Hindlimb muscle (tissue), 1 donor: ENCODE results near the gene CPXM2. TPM values are rescaled to one million over a fixed set of nuclear protein-coding genes. Genes with fewer than 3 reads are reported as not detected.

Experiments
- DNase-seq: peaks from one replicate; pipeline ENCODE4 v3.0.0-alpha.2; 2013
- polyA plus RNA-seq: library from polyadenylated mRNA; unstranded; fragments of 120-200 nt; gene quantifications from one replicate; pipeline ENCODE4 v1.2.1, GENCODE V29; 2013; ENCODE audit not compliant: insufficient read length

CPXM2 gene
- polyA plus RNA-seq, 1 donor, result 0.97 TPM

DNA sequence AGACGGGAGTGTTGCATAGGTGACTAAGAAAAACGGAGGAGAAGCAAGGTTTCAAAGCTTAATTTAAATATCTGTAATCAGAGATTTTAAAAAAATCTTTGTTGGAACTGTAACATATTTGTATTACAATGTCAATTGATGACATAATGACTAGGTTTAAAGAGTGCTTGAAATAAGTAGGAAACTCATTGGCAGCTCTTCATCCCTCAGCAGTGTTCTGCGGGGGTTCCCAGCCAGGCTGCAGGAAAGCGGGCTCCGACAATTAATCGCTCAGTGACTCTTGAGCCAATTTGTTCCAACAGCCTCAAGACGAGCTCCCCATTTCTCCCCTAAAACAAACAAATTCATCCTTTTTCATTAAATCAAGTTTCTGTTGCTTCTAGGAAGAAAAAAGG is 22.6 kb downstream of the CPXM2 start:
- no peak for DNase-seq

- no peak for DNase-seq
Measured at GRCh38 chr10:123868038-123869019, 23.3 kb downstream of the CPXM2 start.

DNA sequence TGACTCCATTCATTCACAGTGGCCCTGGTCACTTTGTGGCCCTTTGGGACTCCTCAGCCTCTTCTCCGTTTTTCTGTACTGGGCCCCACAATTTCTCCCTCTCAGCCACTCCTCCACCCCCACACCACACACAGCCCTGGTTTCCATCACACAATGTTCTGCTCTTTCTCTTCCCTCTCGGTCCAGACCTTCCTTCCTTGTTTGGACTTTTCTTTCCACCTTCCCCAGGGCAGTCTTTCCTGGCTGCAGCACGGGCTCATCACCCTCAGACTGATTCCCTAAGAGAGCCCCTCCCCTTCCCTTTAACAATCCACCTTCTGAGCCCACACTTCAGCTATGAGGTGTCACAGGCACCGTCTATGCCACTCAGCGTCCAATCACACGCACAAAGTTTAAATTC is 25.7 kb downstream of the CPXM2 start:
- no peak for DNase-seq

DNA sequence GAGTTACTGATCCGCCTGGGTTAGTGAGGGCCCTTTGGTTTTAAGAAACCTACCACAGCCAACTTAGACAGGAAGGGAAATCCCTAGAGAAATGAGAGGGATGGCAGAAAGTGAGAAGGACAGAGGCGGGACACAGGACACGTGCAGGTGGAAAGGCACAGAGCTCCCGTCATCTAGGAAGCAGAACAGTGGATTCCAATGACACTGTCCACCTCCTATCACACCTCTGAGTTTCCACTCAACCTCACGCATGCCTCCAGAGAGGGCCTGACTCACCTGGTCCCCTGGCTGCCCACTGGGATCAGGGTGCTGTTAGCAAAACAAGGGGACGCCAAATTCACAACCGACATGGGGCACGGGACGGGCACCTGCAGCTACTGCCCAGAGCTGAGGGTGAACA is 26.3 kb downstream of the CPXM2 start:
- no peak for DNase-seq

DNA sequence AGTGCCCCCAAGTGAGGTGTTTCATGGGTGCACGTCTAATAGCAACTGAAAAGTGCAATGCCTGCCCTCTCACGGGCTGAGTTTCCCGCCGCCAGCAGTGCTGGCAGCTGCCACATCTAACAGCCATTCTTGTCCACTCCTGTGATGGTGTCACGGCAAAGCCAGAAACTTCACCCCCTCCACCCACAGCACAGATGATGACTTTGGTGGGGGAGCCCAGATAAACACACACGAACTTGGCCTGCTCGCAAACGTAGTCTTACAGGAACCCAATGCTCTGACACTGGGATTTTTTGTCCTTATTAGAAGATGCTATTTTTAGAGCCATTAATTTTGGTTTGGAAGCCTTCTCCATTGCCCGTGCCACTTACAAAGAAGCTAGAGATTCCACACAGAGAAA is 26.7 kb downstream of the CPXM2 start:
- no peak for DNase-seq

- DNase-seq, result no peak
Measured at GRCh38 chr10:123863721-123864482, 27.7 kb downstream of the CPXM2 start.

GRCh38 chr10:123863183-123863575 is 28.4 kb downstream of the CPXM2 start:
- no peak for DNase-seq

- no peak for DNase-seq
Measured at GRCh38 chr10:123862421-123863182, 29.0 kb downstream of the CPXM2 start.

DNA sequence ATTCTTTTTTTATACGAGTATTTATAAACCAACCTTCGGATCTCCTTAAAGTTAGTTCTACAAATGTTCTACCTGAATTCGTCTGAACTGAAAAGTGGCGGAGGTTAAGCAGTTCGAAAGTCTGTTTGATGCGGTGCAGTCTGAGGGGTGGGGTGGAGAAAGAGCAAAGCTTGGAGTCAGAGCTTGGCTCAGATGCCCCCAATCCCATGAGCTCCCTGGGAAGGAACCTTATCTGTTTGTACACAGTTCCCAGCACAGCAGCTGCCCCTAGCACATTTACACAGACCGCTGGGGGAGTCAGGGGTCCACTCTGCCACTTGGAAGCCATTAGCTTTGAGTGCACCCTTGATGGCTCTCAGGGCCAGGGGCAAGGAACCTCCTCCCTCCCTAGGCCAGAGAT is 30.8 kb downstream of the CPXM2 start:
- no peak for DNase-seq

DNA sequence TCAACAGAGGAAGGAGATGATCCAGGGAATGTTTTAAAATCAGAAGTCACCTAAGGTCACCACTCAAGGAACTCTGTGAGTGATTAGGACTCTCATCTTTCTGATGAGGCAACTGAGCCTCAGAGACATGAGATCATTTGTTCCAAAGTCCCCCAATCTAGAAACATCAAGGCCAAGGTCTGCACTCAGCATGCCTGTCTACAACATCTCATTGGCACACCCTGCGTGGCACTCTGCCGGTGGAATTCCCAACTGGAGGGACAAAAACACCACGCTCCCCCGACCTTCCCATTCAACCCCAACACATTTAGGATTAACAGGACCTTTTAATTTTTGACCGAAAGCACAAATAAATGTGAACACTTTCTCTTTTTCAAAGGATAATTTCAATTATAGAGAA is 31.4 kb downstream of the CPXM2 start:
- DNase-seq, result no peak

- no peak for DNase-seq
Measured at GRCh38 chr10:123859653-123860050, 32.0 kb downstream of the CPXM2 start.

DNA sequence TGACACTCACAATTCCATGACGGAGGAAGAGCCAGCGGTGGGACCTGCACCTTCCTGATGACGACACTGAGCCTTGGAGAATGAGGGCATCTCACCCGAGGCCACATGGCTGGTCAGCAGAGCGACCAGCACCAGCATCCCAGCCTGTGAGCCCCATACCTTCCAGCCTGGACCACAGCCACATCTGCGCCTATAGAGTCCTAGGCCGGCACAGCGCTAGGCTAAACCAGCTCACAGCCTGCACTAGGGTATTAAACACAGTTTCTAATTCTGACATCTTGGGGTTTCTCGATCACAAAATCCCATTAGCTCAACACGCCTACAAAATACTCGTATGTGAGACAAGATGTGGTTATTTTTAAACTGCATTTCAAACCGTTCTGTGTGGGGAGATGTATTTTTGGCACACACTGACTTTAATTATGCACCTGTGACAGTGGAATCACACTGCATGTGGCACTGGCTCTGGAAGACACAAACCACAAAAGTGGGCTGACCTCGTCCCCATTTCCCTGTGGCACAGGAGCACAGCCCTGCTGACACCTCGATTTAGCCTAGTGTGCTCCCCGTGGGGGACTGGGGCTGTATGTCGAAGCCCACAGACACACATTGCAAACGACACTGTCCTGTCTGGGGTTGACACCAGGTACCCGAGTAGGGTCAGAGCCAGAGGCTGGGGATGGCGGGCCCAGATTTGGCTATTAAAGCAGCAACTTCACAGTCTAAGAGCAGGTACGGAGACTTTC is 32.5 kb downstream of the CPXM2 start:
- DNase-seq, result no peak

DNA sequence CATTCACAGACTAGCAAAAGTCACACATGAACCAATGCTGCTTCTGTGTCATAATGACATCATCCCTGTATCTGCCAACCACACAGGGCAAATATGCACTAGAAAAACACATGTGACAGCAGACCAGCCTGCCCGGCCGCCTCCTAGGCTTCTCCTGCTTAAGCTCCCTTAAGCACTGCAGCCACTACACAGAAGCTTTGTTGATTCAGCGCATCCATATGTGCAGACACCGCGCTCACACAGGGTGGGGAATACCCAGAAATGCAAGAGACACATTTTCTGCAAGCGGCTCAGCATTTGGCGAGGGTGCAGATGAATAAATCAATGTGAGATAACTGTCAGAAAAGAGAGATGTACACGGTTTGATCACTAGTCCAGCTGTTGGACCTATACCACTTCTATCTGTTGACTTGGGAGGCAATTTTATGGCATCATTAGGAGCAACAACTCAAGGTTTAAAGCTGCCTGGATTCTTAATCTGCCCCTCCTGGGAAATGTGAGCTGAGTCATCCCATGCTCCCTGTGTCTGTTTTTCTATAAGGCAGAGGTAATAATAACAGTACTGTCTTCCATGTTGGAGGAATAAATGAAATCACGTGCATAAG is 33.4 kb downstream of the CPXM2 start:
- no peak for DNase-seq

DNA sequence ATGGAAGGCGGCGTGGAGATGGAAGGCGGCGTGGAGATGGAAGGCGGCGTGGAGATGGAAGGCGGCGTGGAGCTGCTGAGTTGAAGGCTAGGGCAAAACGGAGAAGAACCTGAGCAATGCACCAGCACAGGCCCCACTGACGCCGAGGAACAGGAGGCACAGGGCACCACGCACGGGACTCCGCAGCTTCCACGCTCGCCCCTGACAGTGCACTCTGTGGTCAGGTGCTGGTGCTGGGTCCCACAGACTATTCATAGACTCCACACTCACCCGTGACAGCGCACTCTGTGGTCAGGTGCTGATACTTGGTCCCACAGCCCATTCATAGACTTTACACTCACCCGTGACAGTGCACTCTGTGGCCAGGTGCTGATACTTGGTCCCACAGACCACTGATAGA is 34.0 kb downstream of the CPXM2 start:
- DNase-seq, result no peak

GRCh38 chr10:123855008-123855684 is 36.5 kb downstream of the CPXM2 start:
- DNase-seq, result no peak

DNA sequence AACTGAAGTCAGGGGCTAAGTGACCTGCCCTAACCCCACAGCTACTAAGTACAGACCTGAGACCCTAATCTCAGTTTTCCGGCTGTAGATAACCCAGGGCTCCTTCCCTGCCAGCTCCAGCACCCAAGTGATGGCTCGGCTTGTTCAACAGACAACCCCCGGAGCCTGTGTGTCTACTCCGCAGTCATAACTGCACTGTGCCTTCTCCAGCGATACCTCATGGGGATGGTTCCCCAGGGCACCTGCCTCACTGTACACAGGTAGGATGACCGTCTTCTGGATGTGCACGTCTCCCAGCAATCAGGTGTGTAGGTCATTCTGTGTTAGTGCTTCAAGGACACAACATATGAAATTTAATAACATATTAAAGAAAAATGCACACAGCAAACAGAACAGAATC is 37.1 kb downstream of the CPXM2 start:
- no peak for DNase-seq

- no peak for DNase-seq
Measured at GRCh38 chr10:123854003-123854402, 37.6 kb downstream of the CPXM2 start.

DNA sequence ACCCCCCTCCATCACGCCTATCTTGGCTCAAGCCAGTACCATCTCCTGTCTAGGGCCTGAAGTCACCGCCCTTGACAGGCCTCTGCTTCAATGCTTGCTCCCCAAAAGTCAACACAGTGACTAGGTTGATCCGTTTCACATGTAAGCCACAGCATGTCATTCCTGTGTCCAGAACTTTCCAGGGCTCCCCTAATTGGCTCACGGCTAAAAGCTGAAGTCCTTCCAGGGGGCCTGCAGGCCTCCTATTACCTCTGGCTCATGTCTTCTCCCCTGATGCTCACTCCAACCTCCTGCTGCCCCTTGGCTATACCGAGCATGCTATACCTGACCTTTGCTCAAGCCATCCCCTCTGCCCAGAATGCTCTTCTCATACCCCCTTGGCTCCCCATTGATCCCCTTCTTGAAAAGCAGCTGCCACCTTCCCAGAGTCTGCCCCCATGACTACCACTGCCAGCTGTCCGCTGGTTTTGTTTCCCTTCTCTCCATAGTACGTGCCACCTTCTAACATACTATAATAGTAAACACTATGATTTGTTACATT is 39.1 kb downstream of the CPXM2 start:
- DNase-seq, result no peak

DNA sequence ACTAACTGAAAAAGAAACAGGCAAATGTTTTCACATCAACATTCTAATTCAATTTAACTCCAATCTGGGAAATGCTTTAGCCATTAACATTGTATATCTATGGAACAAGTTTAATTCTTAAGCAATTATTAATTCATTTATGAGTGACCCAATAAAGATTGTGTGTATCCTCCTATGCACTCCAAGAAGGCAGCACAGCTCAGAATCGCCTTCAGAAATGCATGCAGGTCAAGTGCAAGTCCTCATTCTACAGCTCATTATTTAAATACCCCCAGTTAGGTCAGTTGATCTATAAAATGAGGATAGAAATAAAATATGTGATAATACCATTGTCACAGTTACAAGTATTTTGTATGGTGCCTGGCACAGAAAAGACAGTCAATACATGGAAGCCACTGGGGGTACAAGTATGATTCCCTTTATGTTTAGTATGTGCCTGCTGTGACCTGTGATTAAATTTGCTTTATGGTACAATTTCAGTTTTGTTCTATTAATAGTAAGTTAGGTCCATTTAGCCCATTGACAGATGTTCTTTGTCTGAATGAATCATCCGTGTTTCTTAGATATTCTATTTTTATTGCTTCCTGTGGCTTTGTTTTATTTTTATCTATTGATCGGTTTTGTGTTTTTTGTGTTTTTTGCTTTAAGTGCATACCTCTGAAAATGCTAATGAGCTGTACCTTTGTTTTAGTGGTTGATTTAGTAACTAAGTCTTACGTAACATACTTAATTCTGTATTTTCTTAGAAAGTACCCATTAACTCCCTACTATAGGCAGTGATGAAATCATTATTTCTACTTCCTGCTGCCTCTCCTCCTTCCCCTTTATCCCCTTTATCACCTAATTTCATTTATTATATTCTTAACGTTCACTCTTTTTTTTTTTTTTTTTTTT is 42.8 kb downstream of the CPXM2 start:
- DNase-seq, result no peak
